H9 (cell line): Measurements from ENCODE around the gene SPRR1A. TPM values are rescaled to one million over a fixed set of nuclear protein-coding genes. Genes with fewer than 3 reads are reported as not detected.

Experiments used
- DNase-seq: peaks from one replicate; pipeline ENCODE4 v3.0.0-alpha.2; 2017
- H2AFZ ChIP-seq: one replicate; pipeline ENCODE4 v1.6.1; 2013; ENCODE audit warnings: mild to moderate bottlenecking, low read length, control low read depth, moderate library complexity
- H2AK5ac ChIP-seq: 2 replicates; pipeline ENCODE4 v1.6.1; 2013; ENCODE audit warnings: low read length, control low read depth, mixed read lengths; ENCODE audit not compliant: insufficient read length
- H2BK120ac ChIP-seq: one replicate; pipeline ENCODE4 v1.6.1; 2013; ENCODE audit warnings: low read depth, mild to moderate bottlenecking, low read length, control low read depth, inconsistent platforms; ENCODE audit not compliant: poor library complexity, severe bottlenecking
- H2BK12ac ChIP-seq: 2 replicates; pipeline ENCODE4 v1.6.1; 2013; ENCODE audit warnings: low read length, control low read depth, mixed read lengths, low read depth; ENCODE audit not compliant: insufficient read length
- H2BK15ac ChIP-seq: 2 replicates; pipeline ENCODE4 v1.6.1; 2013; ENCODE audit warnings: low read depth, low read length, control low read depth
- H2BK20ac ChIP-seq: one replicate; pipeline ENCODE4 v1.6.1; 2013; ENCODE audit warnings: low read depth, mild to moderate bottlenecking, low read length, control low read depth, inconsistent platforms; ENCODE audit not compliant: poor library complexity, severe bottlenecking
- H2BK5ac ChIP-seq: 2 replicates; pipeline ENCODE4 v1.6.1; 2013; ENCODE audit warnings: low read length, control low read depth, mixed read lengths; ENCODE audit not compliant: insufficient read length
- H3K14ac ChIP-seq: 2 replicates; pipeline ENCODE4 v1.6.1; 2013; ENCODE audit warnings: low read length, control low read depth; ENCODE audit not compliant: insufficient read depth
- H3K18ac ChIP-seq: 2 replicates; pipeline ENCODE4 v1.6.1; 2013; ENCODE audit warnings: low read depth, mild to moderate bottlenecking, mixed read lengths, low read length, control low read depth; ENCODE audit not compliant: insufficient read length
- H3K23ac ChIP-seq: 2 replicates; pipeline ENCODE4 v1.6.1; 2013; ENCODE audit warnings: low read length, control low read depth, mixed read lengths, low read depth; ENCODE audit not compliant: insufficient read length
- H3K23me2 ChIP-seq: 2 replicates; pipeline ENCODE4 v1.6.1; 2013; ENCODE audit warnings: low read depth, mild to moderate bottlenecking, mixed read lengths, low read length, control low read depth; ENCODE audit not compliant: insufficient read length, poor library complexity, severe bottlenecking
- H3K27ac ChIP-seq: 2 replicates; pipeline ENCODE4 v1.5.1; 2013; ENCODE audit warnings: low read length, control low read depth, mixed read lengths, low read depth; ENCODE audit not compliant: insufficient read length
- H3K27me3 ChIP-seq: 2 replicates; pipeline ENCODE4 v1.6.1; 2013; ENCODE audit warnings: low read length, control low read depth, inconsistent platforms; ENCODE audit not compliant: insufficient read depth
- H3K4ac ChIP-seq: 2 replicates; pipeline ENCODE4 v1.6.1; 2013; ENCODE audit warnings: low read depth, mild to moderate bottlenecking, control low read depth, inconsistent platforms, low read length, moderate library complexity
- H3K4me1 ChIP-seq: 2 replicates; pipeline ENCODE4 v1.6.1; 2013; ENCODE audit warnings: low read length, control low read depth, inconsistent platforms; ENCODE audit not compliant: insufficient read depth
- H3K4me2 ChIP-seq: 2 replicates; pipeline ENCODE4 v1.6.1; 2013; ENCODE audit warnings: low read length, control low read depth, mixed read lengths; ENCODE audit not compliant: insufficient read length, insufficient read depth
- H3K56ac ChIP-seq: 2 replicates; pipeline ENCODE4 v1.6.1; 2013; ENCODE audit warnings: low read depth, mild to moderate bottlenecking, mixed read lengths, low read length, control low read depth; ENCODE audit not compliant: insufficient read length
- H3K79me1 ChIP-seq: 2 replicates; pipeline ENCODE4 v1.6.1; 2013; ENCODE audit warnings: low read depth, mild to moderate bottlenecking, moderate library complexity, low read length, control low read depth, inconsistent platforms; ENCODE audit not compliant: insufficient read depth, poor library complexity, severe bottlenecking
- H3K79me2 ChIP-seq: 2 replicates; pipeline ENCODE4 v1.6.1; 2013; ENCODE audit warnings: low read length, control low read depth, inconsistent platforms; ENCODE audit not compliant: insufficient read depth
- H3K9ac ChIP-seq: 2 replicates; pipeline ENCODE4 v1.6.1; 2013; ENCODE audit warnings: low read length, control low read depth, mixed read lengths; ENCODE audit not compliant: insufficient read length; ENCODE audit errors: extremely low read depth
- H3K9me3 ChIP-seq: one replicate; pipeline ENCODE4 v1.6.1; 2013; ENCODE audit warnings: low read depth, low read length, inconsistent platforms; ENCODE audit not compliant: control insufficient read depth
- H3T11ph ChIP-seq: one replicate; pipeline ENCODE4 v1.6.1; 2013; ENCODE audit warnings: mild to moderate bottlenecking, low read length, control low read depth, inconsistent platforms
- H4K20me1 ChIP-seq: one replicate; pipeline ENCODE4 v1.6.1; 2013; ENCODE audit not compliant: control insufficient read depth, insufficient read length, insufficient read depth
- H4K5ac ChIP-seq: 2 replicates; pipeline ENCODE4 v1.6.1; 2013; ENCODE audit warnings: low read depth, mild to moderate bottlenecking, mixed read lengths, low read length, control low read depth; ENCODE audit not compliant: insufficient read length
- H4K8ac ChIP-seq: replicated peaks from 2 replicates; pipeline ENCODE4 v1.6.1; 2013; ENCODE audit warnings: low read length, control low read depth, mixed read lengths, low read depth; ENCODE audit not compliant: insufficient read length
- H4K91ac ChIP-seq: 2 replicates; pipeline ENCODE4 v1.6.1; 2013; ENCODE audit warnings: low read depth, mild to moderate bottlenecking, moderate library complexity, mixed read lengths, low read length, control low read depth; ENCODE audit not compliant: insufficient read length
- H3K27ac Mint-ChIP-seq, 3 experiments: 2 replicates in 2 of 3; 3 replicates in 1 of 3; pipeline ENCODE4 v1.8.0; 2020 to 2021; ENCODE audit warnings: mixed read lengths in 3 of 3, mild to moderate bottlenecking in 1 of 3, moderate library complexity in 1 of 3
- H3K27me3 Mint-ChIP-seq: 2 replicates; pipeline ENCODE4 v1.8.0; 2021; ENCODE audit warnings: low read depth, mild to moderate bottlenecking, moderate library complexity, mixed read lengths
- H3K36me3 Mint-ChIP-seq, 3 experiments: 2 replicates in 2 of 3; 3 replicates in 1 of 3; pipeline ENCODE4 v1.8.0; 2020 to 2021; ENCODE audit warnings: low read depth in 3 of 3, mixed read lengths in 3 of 3; ENCODE audit not compliant: insufficient read depth in 1 of 3
- H3K4me1 Mint-ChIP-seq, 2 experiments: 2 replicates each; pipeline ENCODE4 v1.8.0; 2020; ENCODE audit warnings: mixed read lengths in 2 of 2
- H3K4me3 Mint-ChIP-seq, 2 experiments: 2 replicates in 1 of 2; 3 replicates in 1 of 2; pipeline ENCODE4 v1.8.0; 2020 to 2021; ENCODE audit warnings: mild to moderate bottlenecking in 2 of 2, mixed read lengths in 2 of 2, moderate library complexity in 1 of 2
- H3K9me3 Mint-ChIP-seq, 2 experiments: 2 replicates in 1 of 2; 3 replicates in 1 of 2; pipeline ENCODE4 v1.8.0; 2020; ENCODE audit warnings: mild to moderate bottlenecking in 2 of 2, mixed read lengths in 2 of 2, moderate library complexity in 1 of 2
- CTCF ChIP-seq: fragments of 200-600 bp; sonication (generic); conservative IDR thresholded peaks from 3 replicates; pipeline ENCODE4 v1.8.0; 2021; ENCODE audit warnings: antibody characterized with exemption, mild to moderate bottlenecking
- WGBS: extraction: QIAGEN DNeasy Blood & Tissue Kit; methylation state at CpG from one replicate; pipeline ENCODE4 v1.1.7; 2013; ENCODE audit warnings: missing lambda C conversion rate, low lambda C conversion rate, mixed read lengths; ENCODE audit not compliant: insufficient read length; ENCODE audit errors: extremely low coverage; 5-methylcytosine and 5-hydroxymethylcytosine counted together
- total RNA-seq: library from RNA; stranded (reverse); gene quantifications from 2 replicates; pipeline ENCODE4 v1.2.1, GENCODE V29; 2021

SPRR1A gene
- total RNA-seq, 1 experiment from 2014 or later, result not detected

DNA sequence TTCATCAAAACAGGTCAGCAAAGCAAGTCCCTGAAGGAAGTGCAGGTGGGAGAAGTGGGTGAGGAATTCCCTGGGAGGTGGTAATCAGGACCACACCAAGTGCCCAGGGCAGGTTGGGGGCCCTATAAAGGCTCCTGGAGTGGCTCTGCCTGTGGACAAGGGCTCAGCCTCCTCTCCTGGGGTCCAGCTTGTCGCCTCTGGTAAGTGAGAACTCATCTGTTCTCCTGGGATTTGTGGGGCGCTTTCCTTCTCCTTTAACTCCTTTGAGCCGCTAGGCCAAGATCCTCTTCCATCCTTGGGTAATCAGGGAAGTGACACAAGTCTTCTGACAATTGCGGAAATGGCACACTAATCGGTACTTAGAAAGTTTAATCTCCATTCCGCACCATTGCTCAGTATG is 13.4 kb upstream of the SPRR1A start, which contains the start of gene SPRR4:
Gene SPRR4, plus strand, starts transcription at position 154 of the 400 bp plus-strand sequence. CDS start 1,243 bp downstream, outside the sequence.
- no peaks in the 10 kb centered on the region for H3K4me1 ChIP-seq
- DNase-seq, result no peak
- no peak within 1 kb of the TSS for H3K18ac ChIP-seq
- H4K8ac ChIP-seq, result no peak within 1 kb of the TSS
- no peaks in the 10 kb centered on the region for H4K20me1 ChIP-seq
- Mint-ChIP-seq H3K36me3 (no peaks in the 10 kb centered on the region), H3K9me3 (peaks cover 4 to 17% of the 10 kb centered on the region in 2 experiments), H3K4me3 (no peak within 1 kb of the TSS), H3K27ac (no peak within 1 kb of the TSS), H3K27me3 (peaks cover 6% of the 10 kb centered on the region), H3K4me1 (no peaks in the 10 kb centered on the region)
- H3K23ac ChIP-seq, result no peak within 1 kb of the TSS
- H3K14ac ChIP-seq, result no peak within 1 kb of the TSS
- no peak within 1 kb of the TSS for H2BK5ac ChIP-seq
- no peaks in the 10 kb centered on the region for H3K23me2 ChIP-seq
- no peaks in the 10 kb centered on the region for H3K79me2 ChIP-seq
- H2BK120ac ChIP-seq, result no peak within 1 kb of the TSS
- no peak within 1 kb of the TSS for H4K5ac ChIP-seq
- H2AK5ac ChIP-seq, result no peak within 1 kb of the TSS
- H2BK20ac ChIP-seq, result no peak within 1 kb of the TSS
- no peaks in the 10 kb centered on the region for H3K9me3 ChIP-seq
- no peak for TF ChIP-seq CTCF
- H3K56ac ChIP-seq, result no peak within 1 kb of the TSS
- H3K27me3 ChIP-seq, result no peaks in the 10 kb centered on the region
- no peak within 1 kb of the TSS for H4K91ac ChIP-seq
- WGBS, result no CpG with 5 or more reads among the region's 6 CpGs
- no peak within 1 kb of the TSS for H3T11ph ChIP-seq
- no peak within 1 kb of the TSS for H3K4me2 ChIP-seq
- no peak within 1 kb of the TSS for H3K4ac ChIP-seq
- H2BK12ac ChIP-seq, result no peak within 1 kb of the TSS
- no peak within 1 kb of the TSS for H3K27ac ChIP-seq
- H3K9ac ChIP-seq, result no peak within 1 kb of the TSS
- no peak within 1 kb of the TSS for H2AFZ ChIP-seq
- H2BK15ac ChIP-seq, result no peak within 1 kb of the TSS
- H3K79me1 ChIP-seq, result no peaks in the 10 kb centered on the region
